ENCODE measurements around the gene RPP38.

The RPP38 gene

DNA sequence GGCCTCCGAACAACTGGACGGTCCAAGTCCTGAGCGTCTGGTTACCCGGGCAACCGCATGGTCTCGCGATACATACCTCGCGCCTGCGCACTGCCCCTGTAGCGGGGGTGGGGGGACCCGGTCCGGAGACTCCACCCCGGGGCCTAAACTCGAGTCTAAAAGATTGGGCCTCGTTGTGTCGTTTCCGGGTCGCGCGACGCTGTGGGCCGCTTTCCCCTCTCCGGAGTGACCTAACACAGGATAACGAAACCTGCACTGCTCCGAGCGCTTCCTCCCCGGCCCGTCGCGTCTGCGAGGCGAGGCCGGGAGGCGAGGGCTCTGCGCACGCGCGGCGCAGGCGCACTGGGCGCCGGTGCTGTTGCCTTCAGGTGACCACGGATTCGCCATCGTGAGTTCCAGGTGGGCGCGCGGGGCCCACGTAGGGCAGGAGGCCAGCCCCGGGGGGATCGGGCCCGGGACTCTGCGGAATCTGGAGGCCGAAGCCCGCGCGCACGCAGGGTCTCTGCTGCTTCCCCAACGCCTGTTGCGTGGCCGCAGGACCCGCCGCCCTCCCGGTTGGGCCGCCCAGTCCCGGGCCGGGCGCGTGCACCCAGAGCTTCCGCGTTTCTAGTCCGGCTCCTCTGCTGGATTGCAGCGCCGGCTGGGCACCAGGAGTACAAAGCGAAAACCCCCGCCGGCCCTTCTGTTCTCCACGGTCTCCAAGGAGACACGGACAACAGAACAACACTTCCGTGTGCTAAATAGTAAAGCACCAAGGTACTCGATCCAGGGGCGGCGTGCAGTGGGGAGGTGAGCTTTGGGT lies at the start of gene RPP38:
TSS of gene RPP38 (plus strand) at position 345 of the 802 bp plus-strand sequence. CDS start 5,960 bp downstream, outside the sequence.
- DNase-seq (ENCODE audit: low spot score) = peak; percentile 100

- DNase-seq (ENCODE audit: low spot score) = no peak
Observed at GRCh38 chr10:15049533-15049932, 47.6 kb upstream of the RPP38 start.

GRCh38 chr10:15052121-15052520 lies 45.0 kb upstream of the RPP38 start:
- no peak for DNase-seq (ENCODE audit: low spot score)

DNA sequence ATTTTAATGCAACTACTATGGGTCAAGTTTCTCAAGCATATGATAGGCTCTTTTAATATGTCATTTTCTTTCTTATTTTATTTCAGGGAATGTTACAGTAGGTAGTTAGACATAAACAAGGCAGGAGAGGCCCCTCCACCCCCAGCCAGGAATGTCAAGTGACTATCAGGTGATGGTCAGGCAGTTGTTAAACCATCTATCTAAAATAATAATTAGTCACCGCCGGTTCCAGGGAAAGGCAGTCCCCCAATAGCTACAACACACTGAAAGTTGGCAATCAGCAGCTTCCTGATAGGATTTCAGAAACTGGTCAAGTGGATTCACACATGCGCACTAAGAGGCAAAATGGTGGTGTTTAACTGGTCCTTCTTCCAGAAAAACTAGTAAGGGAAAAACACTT lies 44.1 kb upstream of the RPP38 start:
- DNase-seq (ENCODE audit: low spot score) = no peak

DNA sequence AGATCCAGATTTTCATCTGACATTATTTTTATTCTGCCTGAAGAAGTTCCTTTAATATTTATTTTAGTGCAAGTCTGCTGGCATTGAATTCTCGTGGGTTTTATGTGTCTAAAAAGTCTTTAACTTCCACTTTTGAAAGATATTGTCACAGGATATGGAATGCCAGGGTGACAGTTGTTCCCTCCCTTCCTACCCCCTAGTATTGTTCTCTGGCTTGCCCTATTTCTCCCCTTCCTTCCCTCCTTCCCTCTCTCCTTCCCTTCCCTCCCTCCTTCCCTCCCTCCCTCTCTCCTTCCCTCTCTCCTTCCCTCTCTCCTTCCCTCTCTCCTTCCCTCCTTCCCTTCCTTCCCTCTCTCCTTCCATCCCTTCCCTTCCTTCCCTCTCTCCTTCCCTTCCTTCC lies 38.5 kb upstream of the RPP38 start:
- DNase-seq (ENCODE audit: low spot score) = no peak

DNA sequence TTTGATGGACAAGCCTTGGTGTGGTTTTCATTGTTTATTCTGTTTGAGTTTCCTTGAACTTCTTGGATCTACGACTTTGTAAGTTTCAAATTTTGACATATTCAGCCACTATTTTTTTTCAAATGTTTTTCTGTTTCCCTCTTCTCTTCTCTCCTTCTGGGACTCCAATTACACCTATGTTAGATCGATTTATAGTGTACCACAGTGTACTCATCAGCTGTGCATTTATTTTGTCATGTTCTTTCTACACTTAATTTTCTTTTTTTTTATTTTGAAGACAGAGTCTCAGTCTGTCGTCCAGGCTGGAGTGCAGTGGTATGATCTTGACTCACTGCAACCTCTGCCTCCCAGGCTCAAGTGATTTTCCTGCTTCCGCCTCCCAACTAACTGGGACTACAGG lies 37.2 kb upstream of the RPP38 start:
- no peak for DNase-seq (ENCODE audit: low spot score)

DNA sequence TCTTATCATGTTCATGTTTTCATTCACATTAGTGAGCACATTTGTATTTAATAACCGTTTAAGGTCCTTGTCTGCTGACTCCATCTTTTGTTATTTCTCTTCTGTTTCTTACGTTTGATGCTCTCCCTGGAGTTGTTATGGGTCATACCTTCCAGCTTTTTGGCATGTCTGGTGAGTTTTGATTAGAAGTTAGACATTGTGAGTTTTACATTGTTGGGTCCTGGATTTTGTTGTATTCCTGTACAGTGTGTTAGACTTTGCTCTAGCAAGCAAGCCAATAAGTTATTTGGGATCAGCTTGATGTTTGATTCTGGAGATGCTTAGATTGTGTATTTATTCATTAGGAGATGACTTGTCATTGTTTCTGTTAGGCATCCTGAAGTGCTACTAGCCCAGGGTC lies 36.5 kb upstream of the RPP38 start:
- no peak for DNase-seq (ENCODE audit: low spot score)

DNA sequence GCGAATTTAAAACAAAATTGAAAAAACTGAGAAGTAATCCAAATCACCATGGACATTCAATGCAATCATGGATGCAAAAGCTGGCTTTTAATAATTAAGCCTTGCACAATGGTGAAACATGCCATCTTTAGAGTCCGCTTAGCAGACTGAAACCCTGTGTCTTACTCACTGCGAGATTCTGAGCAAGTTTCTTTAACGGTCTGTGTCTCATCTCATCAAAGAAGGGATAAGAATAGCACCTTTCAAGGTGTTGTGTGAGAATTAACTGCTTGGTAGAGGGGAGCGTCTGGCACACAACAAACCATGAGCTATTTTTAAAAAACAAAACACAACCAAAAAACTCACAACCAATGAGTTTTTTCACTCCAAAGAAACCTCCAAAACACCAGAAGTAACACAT lies 30.0 kb upstream of the RPP38 start:
- DNase-seq (ENCODE audit: low spot score) = no peak

DNA sequence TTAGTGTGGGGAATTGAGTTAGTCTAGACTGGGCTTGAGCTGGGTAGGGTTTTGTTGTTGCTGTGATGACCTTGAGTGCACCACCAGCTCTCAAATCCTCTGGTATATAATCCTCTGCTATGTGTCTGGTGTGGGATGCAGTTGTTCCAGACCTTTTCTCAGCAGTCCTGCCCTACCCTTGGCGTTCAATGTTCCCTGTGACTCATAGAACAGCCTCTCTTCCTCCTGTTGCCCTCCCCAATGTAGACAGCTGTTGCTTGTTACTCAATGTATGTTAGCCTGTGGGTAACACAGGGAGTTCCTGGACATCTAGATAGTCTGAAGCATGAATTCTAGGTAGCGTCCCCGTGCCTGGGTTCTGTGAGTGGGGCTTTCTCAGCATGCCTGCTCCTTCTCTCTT lies 28.4 kb upstream of the RPP38 start:
- DNase-seq (ENCODE audit: low spot score) = peak; percentile 55

- DNase-seq (ENCODE audit: low spot score) = no peak
Observed at GRCh38 chr10:15069230-15069629, 27.9 kb upstream of the RPP38 start.

DNA sequence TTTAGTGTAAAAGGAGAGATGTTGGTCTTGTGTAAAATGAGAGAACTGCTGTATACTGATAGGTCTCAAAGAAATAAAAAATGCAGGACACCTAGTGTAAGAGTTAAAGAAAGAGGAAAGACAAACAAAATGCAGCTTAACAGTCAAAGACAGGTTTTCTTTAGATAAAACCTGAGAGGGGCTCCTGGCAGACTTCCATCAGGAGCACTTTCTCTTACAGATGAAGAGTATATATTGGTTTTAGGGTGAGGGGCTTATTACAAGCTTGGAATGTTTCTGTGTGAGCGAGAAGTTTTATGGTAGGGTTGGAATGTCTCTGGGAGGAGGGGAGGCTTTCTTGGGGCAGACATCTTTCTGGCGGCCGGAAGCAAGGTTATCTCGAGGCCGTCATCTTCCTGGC lies 24.8 kb upstream of the RPP38 start:
- DNase-seq (ENCODE audit: low spot score) = no peak

- no peak for DNase-seq (ENCODE audit: low spot score)
Observed at GRCh38 chr10:15075421-15075820, 21.7 kb upstream of the RPP38 start.

DNA sequence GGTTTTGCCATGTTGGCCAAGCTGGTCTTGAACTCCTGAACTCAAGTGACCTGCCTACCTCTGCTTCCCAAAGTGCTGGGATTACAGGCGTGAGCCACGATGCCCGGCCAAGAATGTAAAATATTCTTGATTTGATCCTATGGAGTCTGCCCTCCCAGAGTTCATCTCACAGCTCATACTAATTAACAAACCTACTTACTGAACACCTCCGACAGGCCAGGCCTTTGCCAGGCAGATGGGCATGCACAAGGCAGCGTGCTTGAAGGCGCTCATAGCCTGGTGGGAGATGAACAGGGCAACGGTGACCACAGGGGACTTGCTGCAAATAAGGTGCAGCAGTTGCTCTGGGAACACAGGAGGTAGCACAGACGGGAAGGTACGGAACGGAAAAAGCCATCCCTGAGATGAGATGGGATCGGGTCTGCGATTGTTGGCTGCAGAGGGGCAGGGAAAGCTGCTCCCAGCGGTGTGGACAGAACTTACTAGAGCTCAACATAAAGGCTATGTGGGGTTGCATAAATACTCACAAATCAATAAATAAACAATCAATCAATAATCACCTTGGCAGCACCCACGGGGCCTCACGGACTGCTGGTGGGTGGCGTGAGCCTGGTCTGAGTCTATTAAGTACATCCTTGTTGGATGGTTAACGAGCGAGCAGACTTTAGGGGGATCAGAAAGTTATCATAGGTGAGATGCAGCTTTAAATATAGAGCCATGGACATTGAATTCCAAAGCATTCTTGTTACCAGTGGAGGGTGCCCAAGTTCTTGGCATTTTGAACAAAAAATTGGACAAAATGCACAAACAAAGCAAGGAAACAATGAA lies 13.3 kb upstream of the RPP38 start:
- DNase-seq (ENCODE audit: low spot score) = peak; percentile 9

DNA sequence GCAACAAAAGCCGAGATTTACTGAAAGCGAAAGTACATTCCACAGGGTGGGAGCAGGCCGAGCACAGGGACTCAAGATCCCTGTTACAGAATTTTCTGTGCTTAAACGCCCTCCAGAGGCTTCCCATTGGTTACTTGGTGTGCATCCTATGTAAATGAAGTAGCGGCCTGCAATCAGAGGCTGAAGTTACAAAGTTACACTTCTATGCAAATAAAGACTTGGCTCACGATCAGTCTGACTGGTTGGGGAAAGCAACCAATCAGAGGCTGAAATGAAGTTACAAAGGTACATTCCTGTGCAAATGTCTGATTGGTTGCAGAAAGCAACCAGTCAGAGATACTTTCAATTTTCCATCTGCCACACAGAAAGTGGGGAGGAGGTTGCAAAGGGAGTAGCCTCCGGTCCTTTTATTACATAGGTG lies 12.6 kb upstream of the RPP38 start:
- DNase-seq (ENCODE audit: low spot score) = peak; percentile 77

DNA sequence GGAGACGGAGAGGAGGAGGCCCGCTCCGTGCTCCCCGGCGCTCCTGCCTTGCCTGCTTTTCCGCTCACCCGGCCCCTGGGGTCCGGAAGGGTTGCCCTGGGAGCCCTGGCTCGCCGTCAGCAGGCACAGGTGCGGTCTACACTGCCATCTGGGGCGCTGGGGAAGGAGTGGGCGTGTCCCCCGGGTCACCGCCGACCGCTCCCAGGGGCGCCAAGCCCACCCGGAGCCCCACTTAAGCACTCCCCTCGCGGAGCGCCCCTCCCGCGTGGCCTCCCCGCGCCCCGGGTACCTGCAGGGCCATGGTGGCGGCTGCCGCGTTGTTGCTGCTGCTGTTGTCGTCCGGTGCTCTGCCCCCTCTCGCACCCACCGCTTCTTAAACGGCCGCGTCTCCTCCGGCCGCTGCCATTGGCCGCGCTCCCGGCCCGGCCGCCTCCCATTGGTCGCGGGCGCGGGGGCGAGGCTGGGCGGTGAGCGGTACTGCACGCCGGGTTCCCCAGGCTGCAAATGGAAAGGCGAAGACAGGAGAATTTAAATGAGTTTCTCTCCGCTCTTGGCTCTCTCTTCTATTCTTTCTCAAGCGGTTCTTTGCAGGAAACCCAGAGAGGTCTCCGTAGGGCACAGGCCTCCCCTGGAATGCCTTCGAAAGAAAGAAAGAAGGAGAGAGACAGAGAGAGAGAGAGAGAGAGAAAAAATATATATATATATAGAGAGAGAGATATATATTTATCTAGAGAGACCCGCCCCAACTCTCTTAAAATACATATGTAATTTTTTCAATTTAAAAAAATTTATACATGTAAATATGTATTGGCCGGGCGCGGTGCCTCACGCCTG lies 8.5 kb upstream of the RPP38 start, which contains the start of gene ACBD7:
TSS of gene ACBD7 (minus strand) at position 349 of the 834 bp plus-strand sequence. CDS start at position 301, 48 bp downstream.
- peak; percentile 96 for DNase-seq (ENCODE audit: low spot score)

GRCh38 chr10:15091418-15091817 lies 5.7 kb upstream of the RPP38 start:
- no peak for DNase-seq (ENCODE audit: low spot score)

GRCh38 chr10:15092855-15093408 lies 4.2 kb upstream of the RPP38 start:
- DNase-seq (ENCODE audit: low spot score) = no peak

- no peak for DNase-seq (ENCODE audit: low spot score)
Observed at GRCh38 chr10:15096661-15097010, 519 bp upstream of the RPP38 start.

- DNase-seq (ENCODE audit: low spot score) = no peak
Observed at GRCh38 chr10:15099886-15100285, 2.7 kb downstream of the RPP38 start.

GRCh38 chr10:15103513-15103912 lies 6.4 kb downstream of the RPP38 start:
- DNase-seq (ENCODE audit: low spot score) = no peak

DNA sequence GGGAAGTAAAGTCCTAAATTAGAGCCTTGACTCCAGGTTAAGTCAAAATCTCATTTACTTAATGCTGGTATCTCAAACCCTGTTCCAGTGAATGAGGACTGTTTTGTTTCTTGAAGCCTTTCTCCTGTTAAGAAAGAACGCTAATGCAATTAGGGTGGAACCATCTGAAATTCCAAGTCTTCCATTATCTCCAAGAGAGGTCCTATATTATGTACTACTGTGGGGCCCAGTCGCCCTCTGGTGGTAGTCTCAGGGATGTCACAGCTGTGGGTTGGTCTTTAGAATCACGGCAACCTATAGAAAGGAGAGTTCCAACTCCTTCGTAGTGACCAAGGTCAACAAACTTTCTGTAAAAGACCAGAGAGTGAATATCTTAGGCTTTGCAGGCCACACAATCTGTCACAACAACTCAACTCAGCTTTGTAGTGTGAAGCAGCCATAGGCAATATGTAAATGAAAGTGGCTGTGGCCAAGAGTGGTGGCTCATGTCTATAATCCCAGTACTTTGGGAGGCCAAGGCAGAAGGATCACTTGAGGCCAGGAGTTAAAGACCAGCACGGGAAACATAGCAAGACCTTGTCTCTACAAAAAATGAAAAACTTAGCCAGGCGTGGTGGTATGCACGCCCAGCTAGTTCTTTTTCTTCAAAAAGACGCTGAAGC lies 9.3 kb downstream of the RPP38 start:
- peak; percentile 65 for DNase-seq (ENCODE audit: low spot score)

All from AG20443 (cell line).